Astrocyte (in vitro differentiated cells and primary cell): ENCODE data around the gene FUT2. TPM values are rescaled to one million over a fixed set of nuclear protein-coding genes. Genes with fewer than 3 reads are reported as not detected.

Experiments
- DNase-seq: peaks from one replicate; pipeline ENCODE4 v3.0.0-alpha.2; 2010; ENCODE audit warnings: low read depth
- FAIRE-seq: peaks from 2 replicates; lab custom pipeline; 2011; peaks lifted over from hg19 to GRCh38; lab: Jason Lieb, UNC
- H2AFZ ChIP-seq: 2 replicates; pipeline ENCODE4 v1.6.0; 2012; ENCODE audit warnings: low read depth, low read length, inconsistent platforms
- H3K27ac ChIP-seq: 2 replicates; pipeline ENCODE4 v1.5.1; 2011; ENCODE audit warnings: low read depth, low read length, inconsistent platforms
- H3K27me3 ChIP-seq: 2 replicates; pipeline ENCODE4 v1.6.0; 2011; ENCODE audit warnings: low read length, inconsistent platforms; ENCODE audit not compliant: insufficient read depth
- H3K36me3 ChIP-seq: 2 replicates; pipeline ENCODE4 v1.5.1; 2011; ENCODE audit warnings: low read length, inconsistent platforms; ENCODE audit not compliant: insufficient read depth
- H3K4me1 ChIP-seq: 2 replicates; pipeline ENCODE4 v1.5.1; 2011; ENCODE audit warnings: low read length, inconsistent platforms; ENCODE audit not compliant: insufficient read depth
- H3K4me2 ChIP-seq: 2 replicates; pipeline ENCODE4 v1.6.0; 2012; ENCODE audit warnings: low read length, inconsistent platforms
- H3K4me3 ChIP-seq: 2 replicates; pipeline ENCODE4 v1.5.1; 2011; ENCODE audit warnings: low read depth, mild to moderate bottlenecking, low read length, inconsistent platforms; ENCODE audit not compliant: insufficient read depth
- H3K79me2 ChIP-seq: 2 replicates; pipeline ENCODE4 v1.6.0; 2012; ENCODE audit warnings: mild to moderate bottlenecking, low read length, inconsistent platforms; ENCODE audit not compliant: insufficient read depth
- H3K9ac ChIP-seq: 2 replicates; pipeline ENCODE4 v1.6.0; 2012; ENCODE audit warnings: mild to moderate bottlenecking, low read length, inconsistent platforms
- H3K9me3 ChIP-seq: 2 replicates; pipeline ENCODE4 v1.5.1; 2012; ENCODE audit warnings: low read depth, mild to moderate bottlenecking, low read length, inconsistent platforms; ENCODE audit not compliant: insufficient read depth
- H4K20me1 ChIP-seq: 2 replicates; pipeline ENCODE4 v1.6.0; 2012; ENCODE audit warnings: low read length, inconsistent platforms; ENCODE audit not compliant: insufficient read depth
- H3K27ac Mint-ChIP-seq: one replicate; pipeline ENCODE4 v1.8.0; 2021; ENCODE audit warnings: mild to moderate bottlenecking, mixed read lengths; ENCODE audit not compliant: unreplicated experiment
- H3K27me3 Mint-ChIP-seq: one replicate; pipeline ENCODE4 v1.8.0; 2021; ENCODE audit warnings: low read depth, mixed read lengths; ENCODE audit not compliant: unreplicated experiment
- H3K36me3 Mint-ChIP-seq: one replicate; pipeline ENCODE4 v1.8.0; 2021; ENCODE audit warnings: low read depth, mixed read lengths; ENCODE audit not compliant: unreplicated experiment
- H3K4me1 Mint-ChIP-seq: one replicate; pipeline ENCODE4 v1.8.0; 2021; ENCODE audit warnings: low read depth, mixed read lengths; ENCODE audit not compliant: unreplicated experiment
- H3K4me3 Mint-ChIP-seq: one replicate; pipeline ENCODE4 v1.8.0; 2021; ENCODE audit warnings: mild to moderate bottlenecking, moderate library complexity, mixed read lengths; ENCODE audit not compliant: unreplicated experiment
- H3K9me3 Mint-ChIP-seq: one replicate; pipeline ENCODE4 v1.8.0; 2021; ENCODE audit warnings: mild to moderate bottlenecking, mixed read lengths; ENCODE audit not compliant: unreplicated experiment
- CTCF ChIP-seq: IDR thresholded peaks from 2 replicates; pipeline ENCODE4 v1.5.1; 2011; ENCODE audit warnings: low read depth, mild to moderate bottlenecking, inconsistent platforms, low read length, moderate library complexity; ENCODE audit not compliant: insufficient read depth
- EZH2 ChIP-seq: IDR thresholded peaks from 2 replicates; pipeline ENCODE4 v1.6.1; 2012; ENCODE audit warnings: mild to moderate bottlenecking, low read length, inconsistent platforms; ENCODE audit not compliant: insufficient read depth
- total RNA-seq: library from RNA; stranded (reverse); gene quantifications from 2 replicates; pipeline ENCODE4 v1.2.1, GENCODE V29; 2021

Gene FUT2
- total RNA-seq, 1 donor from 2014 or later: not detected

- H3K9ac ChIP-seq: no peak overlapping the region
- no peaks in the 10 kb centered on the region for H3K9me3 ChIP-seq
- peaks cover 10% of the 10 kb centered on the region for H3K27me3 ChIP-seq
- no peaks in the 10 kb centered on the region for H3K79me2 ChIP-seq
- FAIRE-seq (no peak), DNase-seq (no peak)
- no peak overlapping the region for H3K4me3 Mint-ChIP-seq
- H3K27me3 Mint-ChIP-seq: peaks cover 25% of the 10 kb centered on the region
- no peaks in the 10 kb centered on the region for H3K36me3 ChIP-seq
- H3K4me1 Mint-ChIP-seq: no peaks in the 10 kb centered on the region
- H3K36me3 Mint-ChIP-seq: no peaks in the 10 kb centered on the region
- H2AFZ ChIP-seq: no peak overlapping the region
- no peak overlapping the region for H3K4me3 ChIP-seq
- no peak overlapping the region for H3K27ac Mint-ChIP-seq
- H3K4me1 ChIP-seq: peaks cover 6% of the 10 kb centered on the region
- H4K20me1 ChIP-seq: no peaks in the 10 kb centered on the region
- no peaks in the 10 kb centered on the region for H3K9me3 Mint-ChIP-seq
- no peak overlapping the region for H3K4me2 ChIP-seq
- no peak overlapping the region for H3K27ac ChIP-seq
- TF ChIP-seq EZH2 (no peak), CTCF (no peak)
Measured at GRCh38 chr19:48680436-48681126, 15.2 kb upstream of the FUT2 start.

GRCh38 chr19:48681127-48681470 lies 14.7 kb upstream of the FUT2 start:
- Histone ChIP-seq H3K9ac (no peak overlapping the region), H3K79me2 (no peaks in the 10 kb centered on the region), H3K27ac (no peak overlapping the region), H3K4me1 (peaks cover 6% of the 10 kb centered on the region), H3K4me2 (no peak overlapping the region), H4K20me1 (no peaks in the 10 kb centered on the region), H3K9me3 (no peaks in the 10 kb centered on the region), H2AFZ (no peak overlapping the region), H3K4me3 (no peak overlapping the region), H3K27me3 (peaks cover 10% of the 10 kb centered on the region), H3K36me3 (no peaks in the 10 kb centered on the region)
- DNase-seq (peak; percentile 92), FAIRE-seq (no peak)
- Mint-ChIP-seq H3K4me3 (no peak overlapping the region), H3K27me3 (peaks cover 24% of the 10 kb centered on the region), H3K27ac (peak overlapping the region; percentile 62), H3K9me3 (no peaks in the 10 kb centered on the region), H3K36me3 (no peaks in the 10 kb centered on the region), H3K4me1 (no peaks in the 10 kb centered on the region)
- TF ChIP-seq CTCF (no peak), EZH2 (no peak)

- no peak for TF ChIP-seq CTCF
- H4K20me1 ChIP-seq: no peaks in the 10 kb centered on the region
- Mint-ChIP-seq H3K36me3 (no peaks in the 10 kb centered on the region), H3K4me3 (no peak overlapping the region), H3K9me3 (no peaks in the 10 kb centered on the region), H3K4me1 (no peaks in the 10 kb centered on the region), H3K27ac (no peak overlapping the region), H3K27me3 (peaks cover 11% of the 10 kb centered on the region)
- H3K79me2 ChIP-seq: no peaks in the 10 kb centered on the region
- peaks cover 7% of the 10 kb centered on the region for H3K27me3 ChIP-seq
- DNase-seq: peak; percentile 52
- FAIRE-seq: no peak
- H3K4me3 ChIP-seq: peak overlapping the region; percentile 57
- no peaks in the 10 kb centered on the region for H3K36me3 ChIP-seq
- no peak overlapping the region for H3K27ac ChIP-seq
- H3K9ac ChIP-seq: peak overlapping the region; percentile 27
- peak overlapping the region; percentile 81 for H3K4me2 ChIP-seq
- peaks cover 6% of the 10 kb centered on the region for H3K4me1 ChIP-seq
- no peaks in the 10 kb centered on the region for H3K9me3 ChIP-seq
- H2AFZ ChIP-seq: peak overlapping the region; percentile 83
Measured at GRCh38 chr19:48683349-48683748, 12.4 kb upstream of the FUT2 start.
